ENCODE results near the gene CBX2. TPM values are rescaled to one million over a fixed set of nuclear protein-coding genes. Genes with fewer than 3 reads are reported as not detected.

The CBX2 gene
- total RNA-seq, 1 donor from 2014 or later, result 9.9 TPM

DNA sequence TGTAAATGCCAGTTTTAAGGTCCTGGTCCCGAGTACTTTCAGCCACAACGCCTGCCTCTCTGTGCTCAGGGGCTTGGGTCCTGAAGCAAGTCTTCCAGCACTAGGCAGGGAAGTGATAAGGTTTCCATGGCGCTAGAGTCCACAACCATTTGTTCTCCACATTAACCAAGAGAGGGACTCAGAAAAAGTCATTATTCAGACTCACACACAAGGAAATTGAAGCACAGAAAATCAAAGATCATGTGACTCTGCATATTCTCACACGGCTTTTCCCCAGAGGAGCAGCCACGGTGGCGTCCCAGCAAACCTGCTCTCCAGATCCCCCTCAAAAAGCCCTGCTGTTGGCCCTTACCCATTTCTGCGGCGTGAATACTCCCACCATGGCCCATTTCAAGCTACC lies 37.5 kb upstream of the CBX2 start:
- Mint-ChIP-seq H3K4me3 (ENCODE audit: unreplicated experiment) (no peak overlapping the region), H3K27me3 (ENCODE audit: unreplicated experiment) (peaks cover 36% of the 10 kb centered on the region), H3K36me3 (ENCODE audit: unreplicated experiment) (no peaks in the 10 kb centered on the region), H3K27ac (ENCODE audit: unreplicated experiment) (no peak overlapping the region), H3K4me1 (ENCODE audit: unreplicated experiment) (peaks cover 9% of the 10 kb centered on the region), H3K9me3 (ENCODE audit: unreplicated experiment) (no peaks in the 10 kb centered on the region)
- no peak for DNase-seq (ENCODE audit: extremely low spot score, unreplicated experiment)
- TF ChIP-seq, protein P1, sequence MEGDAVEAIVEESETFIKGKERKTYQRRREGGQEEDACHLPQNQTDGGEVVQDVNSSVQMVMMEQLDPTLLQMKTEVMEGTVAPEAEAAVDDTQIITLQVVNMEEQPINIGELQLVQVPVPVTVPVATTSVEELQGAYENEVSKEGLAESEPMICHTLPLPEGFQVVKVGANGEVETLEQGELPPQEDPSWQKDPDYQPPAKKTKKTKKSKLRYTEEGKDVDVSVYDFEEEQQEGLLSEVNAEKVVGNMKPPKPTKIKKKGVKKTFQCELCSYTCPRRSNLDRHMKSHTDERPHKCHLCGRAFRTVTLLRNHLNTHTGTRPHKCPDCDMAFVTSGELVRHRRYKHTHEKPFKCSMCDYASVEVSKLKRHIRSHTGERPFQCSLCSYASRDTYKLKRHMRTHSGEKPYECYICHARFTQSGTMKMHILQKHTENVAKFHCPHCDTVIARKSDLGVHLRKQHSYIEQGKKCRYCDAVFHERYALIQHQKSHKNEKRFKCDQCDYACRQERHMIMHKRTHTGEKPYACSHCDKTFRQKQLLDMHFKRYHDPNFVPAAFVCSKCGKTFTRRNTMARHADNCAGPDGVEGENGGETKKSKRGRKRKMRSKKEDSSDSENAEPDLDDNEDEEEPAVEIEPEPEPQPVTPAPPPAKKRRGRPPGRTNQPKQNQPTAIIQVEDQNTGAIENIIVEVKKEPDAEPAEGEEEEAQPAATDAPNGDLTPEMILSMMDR (IDR thresholded peaks at IDR 0.05), result no peak

- peaks cover 11% of the 10 kb centered on the region for H3K4me1 Mint-ChIP-seq (ENCODE audit: unreplicated experiment)
- H3K9me3 Mint-ChIP-seq (ENCODE audit: unreplicated experiment), result no peaks in the 10 kb centered on the region
- TF ChIP-seq, protein P1 (IDR thresholded peaks at IDR 0.05), result no peak
- H3K27ac Mint-ChIP-seq (ENCODE audit: unreplicated experiment), result no peak overlapping the region
- no peak for DNase-seq (ENCODE audit: extremely low spot score, unreplicated experiment)
- no peak overlapping the region for H3K4me3 Mint-ChIP-seq (ENCODE audit: unreplicated experiment)
- H3K36me3 Mint-ChIP-seq (ENCODE audit: unreplicated experiment), result no peaks in the 10 kb centered on the region
- peaks cover 40% of the 10 kb centered on the region for H3K27me3 Mint-ChIP-seq (ENCODE audit: unreplicated experiment)
Observed at GRCh38 chr17:79741401-79741750, 36.6 kb upstream of the CBX2 start.

DNA sequence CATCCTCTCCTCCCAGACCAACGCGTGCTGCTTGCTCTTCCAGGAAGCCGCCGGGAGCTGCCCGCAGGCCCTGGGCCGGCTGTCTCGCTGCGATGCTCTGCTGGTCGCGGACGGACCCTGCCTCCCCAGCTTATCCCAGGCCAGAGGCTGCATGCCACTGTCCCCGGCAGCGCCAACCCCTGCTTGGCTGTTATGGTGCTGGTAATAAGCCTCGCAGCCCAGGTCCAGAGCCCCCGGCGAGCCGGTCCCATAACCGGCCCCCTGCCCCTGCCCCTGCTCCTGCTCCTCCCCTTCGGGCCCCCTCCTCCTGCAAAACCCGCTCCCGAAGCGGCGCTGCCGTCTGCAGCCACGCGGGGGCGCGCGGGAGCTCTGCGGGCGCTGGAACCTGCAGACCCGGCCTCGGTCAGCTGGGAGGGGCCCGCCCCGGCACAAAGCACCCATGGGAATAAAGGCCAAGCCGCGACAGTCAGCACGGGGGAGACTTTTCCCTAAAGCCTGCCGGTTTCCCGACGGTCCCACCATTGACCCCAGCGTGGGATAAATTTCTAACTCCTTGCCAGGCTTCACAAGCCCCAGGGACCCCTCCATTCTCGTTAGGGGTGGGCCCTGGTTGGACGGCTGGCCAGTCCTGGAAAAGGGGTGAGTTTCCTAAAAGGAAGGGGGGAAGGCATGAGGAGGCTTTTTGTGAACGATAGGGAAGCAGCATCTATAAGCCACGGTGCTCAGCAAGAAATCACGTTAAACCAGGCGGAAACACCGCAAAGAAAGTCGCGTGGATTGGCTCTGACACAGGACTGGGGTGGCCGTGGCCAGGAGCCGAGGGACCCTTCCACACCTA lies 36.0 kb upstream of the CBX2 start:
- Mint-ChIP-seq H3K9me3 (ENCODE audit: unreplicated experiment) (no peaks in the 10 kb centered on the region), H3K36me3 (ENCODE audit: unreplicated experiment) (no peaks in the 10 kb centered on the region), H3K4me1 (ENCODE audit: unreplicated experiment) (peaks cover 14% of the 10 kb centered on the region), H3K4me3 (ENCODE audit: unreplicated experiment) (no peak overlapping the region), H3K27ac (ENCODE audit: unreplicated experiment) (no peak overlapping the region), H3K27me3 (ENCODE audit: unreplicated experiment) (peaks cover 46% of the 10 kb centered on the region)
- peak; percentile 94 for DNase-seq (ENCODE audit: extremely low spot score, unreplicated experiment)
- TF ChIP-seq, protein P1 (IDR thresholded peaks at IDR 0.05), result peak; percentile 95

DNA sequence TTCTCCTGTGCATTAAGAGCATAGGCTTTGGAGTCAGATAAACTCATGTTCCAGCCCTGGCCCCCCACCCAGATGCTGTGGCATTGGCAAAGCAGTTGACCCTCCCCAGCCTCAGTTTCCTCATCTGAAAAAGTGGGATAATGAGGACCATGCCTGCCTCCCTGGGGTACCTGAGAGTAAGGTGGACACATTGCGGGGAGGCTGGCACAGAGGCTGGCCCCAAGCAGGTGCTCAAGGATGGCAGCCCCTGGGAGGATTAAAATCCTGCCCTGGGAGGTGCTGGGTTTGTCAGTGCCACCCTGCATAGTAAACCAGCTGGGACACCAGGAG lies 35.4 kb upstream of the CBX2 start:
- Mint-ChIP-seq H3K4me1 (ENCODE audit: unreplicated experiment) (peaks cover 19% of the 10 kb centered on the region), H3K36me3 (ENCODE audit: unreplicated experiment) (no peaks in the 10 kb centered on the region), H3K27ac (ENCODE audit: unreplicated experiment) (no peak overlapping the region), H3K9me3 (ENCODE audit: unreplicated experiment) (no peaks in the 10 kb centered on the region), H3K27me3 (ENCODE audit: unreplicated experiment) (peaks cover 50% of the 10 kb centered on the region), H3K4me3 (ENCODE audit: unreplicated experiment) (no peak overlapping the region)
- DNase-seq (ENCODE audit: extremely low spot score, unreplicated experiment), result no peak
- TF ChIP-seq, protein P1 (IDR thresholded peaks at IDR 0.05), result no peak

DNA sequence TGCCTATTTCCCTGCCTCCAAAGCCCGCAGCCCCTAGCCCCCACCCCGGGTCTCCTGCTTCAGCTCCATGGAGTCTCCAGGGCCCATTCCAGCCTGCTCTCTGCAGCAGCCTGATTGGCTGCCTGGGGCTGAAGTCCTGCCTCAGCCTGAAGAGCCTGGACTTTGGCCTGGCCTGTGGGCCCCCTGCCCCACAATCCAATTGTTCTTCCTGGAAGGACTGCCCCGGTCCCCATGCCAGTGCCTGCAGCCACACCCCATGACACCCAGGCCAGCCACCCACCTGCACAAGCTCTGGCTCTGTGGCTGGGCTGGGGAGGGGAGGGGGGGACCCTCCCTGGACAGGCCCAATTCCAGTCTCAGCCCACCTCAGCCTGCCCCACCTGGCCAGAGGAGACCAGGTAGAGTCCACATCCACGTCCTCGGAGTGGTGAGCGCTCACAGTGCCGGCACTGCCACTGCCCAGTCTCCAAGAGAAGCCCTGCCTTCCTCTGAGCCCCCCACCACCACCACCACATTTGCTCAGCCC lies 34.9 kb upstream of the CBX2 start:
- no peaks in the 10 kb centered on the region for H3K9me3 Mint-ChIP-seq (ENCODE audit: unreplicated experiment)
- TF ChIP-seq, protein P1 (IDR thresholded peaks at IDR 0.05), result no peak
- peaks cover 22% of the 10 kb centered on the region for H3K4me1 Mint-ChIP-seq (ENCODE audit: unreplicated experiment)
- no peak for DNase-seq (ENCODE audit: extremely low spot score, unreplicated experiment)
- H3K4me3 Mint-ChIP-seq (ENCODE audit: unreplicated experiment), result no peak overlapping the region
- no peaks in the 10 kb centered on the region for H3K36me3 Mint-ChIP-seq (ENCODE audit: unreplicated experiment)
- no peak overlapping the region for H3K27ac Mint-ChIP-seq (ENCODE audit: unreplicated experiment)
- peaks cover 50% of the 10 kb centered on the region for H3K27me3 Mint-ChIP-seq (ENCODE audit: unreplicated experiment)
